OCI-LY3 (cell line): ENCODE measurements around the gene CGB7.
"Not testable (repeated sequence)": the region's sequence is repeated elsewhere in the genome, so short reads cannot be mapped to it uniquely, and the experiment has no call there.

Source experiments
- CTCF ChIP-seq: fragments of 200-600, 300-600 bp; sonication (generic); IDR thresholded peaks from 2 replicates; pipeline ENCODE4 v1.5.1; 2014; ENCODE audit warnings: antibody characterized with exemption, low read length, low read depth
- EZH2phosphoT487 ChIP-seq: fragments of 200-600 bp; shearing (Covaris generic); IDR thresholded peaks from 2 replicates; pipeline ENCODE4 v1.6.1; 2018; ENCODE audit warnings: antibody characterized with exemption, mixed run types, low read depth

GRCh38 chr19:49025599-49025998, 31.9 kb downstream of the CGB7 start:
- not testable (repeated sequence) for TF ChIP-seq CTCF, EZH2phosphoT487
